Coronary artery (tissue), 2 donors: ENCODE results near the gene NTM.

Experiments
- DNase-seq: peaks from one replicate; pipeline ENCODE4 v3.0.0-alpha.2; 2017; ENCODE audit warnings: low spot score
- H3K27ac ChIP-seq, 2 donors: fragments of 200-600 bp; sonication (generic); one replicate each; pipeline ENCODE4 v1.5.1; 2016 to 2019
- H3K4me3 ChIP-seq: fragments of 200-600 bp; sonication (generic); 2 replicates; pipeline ENCODE4 v1.5.1; 2016; ENCODE audit warnings: mild to moderate bottlenecking, moderate library complexity
- CTCF ChIP-seq: fragments of 200-600 bp; sonication (generic); IDR thresholded peaks from one replicate; pipeline ENCODE4 v1.5.1; 2019; ENCODE audit warnings: antibody characterized with exemption

Gene NTM

GRCh38 chr11:132088551-132088950 is 718.1 kb downstream of the NTM start:
- no peak for TF ChIP-seq CTCF

GRCh38 chr11:132093536-132094259 is 723.3 kb downstream of the NTM start:
- no peak for TF ChIP-seq CTCF
- no peak overlapping the region for H3K27ac ChIP-seq
- H3K4me3 ChIP-seq = no peak overlapping the region
- no peak for DNase-seq

More at GRCh38 chr11:132088551-132088950, 718.1 kb downstream of the NTM start:
- Histone ChIP-seq H3K4me3 (no peak overlapping the region), H3K27ac (no peak overlapping the region)
- no peak for DNase-seq

GRCh38 chr11:132094598-132094997 is 724.2 kb downstream of the NTM start:
- Histone ChIP-seq H3K4me3 (no peak overlapping the region), H3K27ac (no peak overlapping the region)
- TF ChIP-seq CTCF = no peak
- DNase-seq = no peak

- Histone ChIP-seq H3K4me3 (no peak overlapping the region), H3K27ac (no peak overlapping the region)
- no peak for TF ChIP-seq CTCF
- DNase-seq = no peak
Measured at GRCh38 chr11:132095230-132096131, 725.1 kb downstream of the NTM start.

GRCh38 chr11:132096132-132096825 is 725.9 kb downstream of the NTM start:
- no peak for TF ChIP-seq CTCF
- H3K27ac ChIP-seq = no peak overlapping the region
- DNase-seq = no peak
- no peak overlapping the region for H3K4me3 ChIP-seq

GRCh38 chr11:132099692-132100091 is 729.3 kb downstream of the NTM start:
- no peak overlapping the region for H3K4me3 ChIP-seq
- TF ChIP-seq CTCF = no peak
- DNase-seq = no peak
- H3K27ac ChIP-seq = no peak overlapping the region
